Mesenchymal stem cell (in vitro differentiated cells and primary cell): ENCODE data around the gene TMEM151B.

Source experiments
- DNase-seq: peaks from one replicate; pipeline ENCODE4 v3.0.0-alpha.2; 2013
- H2AFZ ChIP-seq: one replicate; pipeline ENCODE4 v1.6.1; 2013; ENCODE audit warnings: low read depth, mild to moderate bottlenecking, control low read depth, inconsistent platforms, low read length, moderate library complexity
- H2AK5ac ChIP-seq: 2 replicates; pipeline ENCODE4 v1.6.1; 2013; ENCODE audit warnings: low read length, moderate library complexity, mild to moderate bottlenecking, inconsistent platforms; ENCODE audit not compliant: severe bottlenecking
- H2BK120ac ChIP-seq: one replicate; pipeline ENCODE4 v1.6.1; 2013; ENCODE audit warnings: low read depth, mild to moderate bottlenecking, inconsistent platforms, low read length, moderate library complexity
- H2BK12ac ChIP-seq, 2 experiments: one replicate each; pipeline ENCODE4 v1.6.1; 2013; ENCODE audit warnings: inconsistent platforms in 2 of 2, low read length in 2 of 2, mild to moderate bottlenecking in 2 of 2, moderate library complexity in 2 of 2, control low read depth in 1 of 2
- H2BK15ac ChIP-seq: one replicate; pipeline ENCODE4 v1.6.1; 2013; ENCODE audit warnings: mild to moderate bottlenecking, low read depth, inconsistent platforms; ENCODE audit not compliant: poor library complexity, severe bottlenecking
- H2BK5ac ChIP-seq: 2 replicates; pipeline ENCODE4 v1.6.1; 2013; ENCODE audit warnings: low read depth, mild to moderate bottlenecking, low read length, control low read depth, inconsistent platforms; ENCODE audit not compliant: poor library complexity, severe bottlenecking
- H3K14ac ChIP-seq, 2 experiments: one replicate each; pipeline ENCODE4 v1.6.1; 2013; ENCODE audit warnings: inconsistent platforms in 2 of 2, low read length in 2 of 2, control low read depth in 1 of 2, mild to moderate bottlenecking in 1 of 2, moderate library complexity in 1 of 2
- H3K18ac ChIP-seq, 2 experiments: one replicate each; pipeline ENCODE4 v1.6.1; 2013; ENCODE audit warnings: inconsistent platforms in 2 of 2, low read length in 2 of 2, control low read depth in 1 of 2, low read depth in 1 of 2, mild to moderate bottlenecking in 1 of 2
- H3K23ac ChIP-seq, 2 experiments: one replicate each; pipeline ENCODE4 v1.6.1; 2013; ENCODE audit warnings: inconsistent platforms in 2 of 2, low read length in 2 of 2, mild to moderate bottlenecking in 2 of 2, moderate library complexity in 2 of 2, control low read depth in 1 of 2
- H3K27ac ChIP-seq: 2 replicates; pipeline ENCODE4 v1.5.1; 2013; ENCODE audit warnings: mild to moderate bottlenecking, moderate library complexity, low read length, control low read depth, inconsistent platforms; ENCODE audit not compliant: poor library complexity, severe bottlenecking
- H3K27me3 ChIP-seq, 2 experiments: 2 replicates each; pipeline versions ENCODE4 v1.6.1 to v1.7.0; 2013; ENCODE audit warnings: low read length in 2 of 2, mild to moderate bottlenecking in 2 of 2, moderate library complexity in 2 of 2, control low read depth in 1 of 2, inconsistent platforms in 1 of 2; ENCODE audit not compliant: control insufficient read depth in 1 of 2, insufficient read depth in 1 of 2
- H3K36me3 ChIP-seq, 2 experiments: 2 replicates each; pipeline versions ENCODE4 v1.6.1 to v1.7.0; 2013; ENCODE audit warnings: low read length in 2 of 2, control low read depth in 1 of 2, inconsistent platforms in 1 of 2, low read depth in 1 of 2, mild to moderate bottlenecking in 1 of 2; ENCODE audit not compliant: insufficient read depth in 2 of 2, control insufficient read depth in 1 of 2
- H3K4ac ChIP-seq, 2 experiments: one replicate each; pipeline ENCODE4 v1.6.1; 2013; ENCODE audit warnings: inconsistent platforms in 2 of 2, low read length in 2 of 2, mild to moderate bottlenecking in 2 of 2, moderate library complexity in 2 of 2, control low read depth in 1 of 2, low read depth in 1 of 2
- H3K4me1 ChIP-seq: 2 replicates; pipeline ENCODE4 v1.6.1; 2013; ENCODE audit warnings: low read depth, low read length, control low read depth; ENCODE audit not compliant: control insufficient read depth, insufficient read depth
- H3K4me2 ChIP-seq: 2 replicates; pipeline ENCODE4 v1.6.1; 2013; ENCODE audit warnings: low read length, mild to moderate bottlenecking, inconsistent platforms; ENCODE audit not compliant: poor library complexity, severe bottlenecking
- H3K4me3 ChIP-seq, 2 experiments: 2 replicates each; pipeline versions ENCODE4 v1.5.1 to v1.7.0; 2013; ENCODE audit warnings: low read length in 2 of 2, mild to moderate bottlenecking in 2 of 2, control low read depth in 1 of 2, low read depth in 1 of 2; ENCODE audit not compliant: insufficient read depth in 1 of 2
- H3K79me1 ChIP-seq: replicated peaks from 2 replicates; pipeline ENCODE4 v1.6.1; 2013; ENCODE audit warnings: mild to moderate bottlenecking, control low read depth, low read length, inconsistent platforms; ENCODE audit not compliant: poor library complexity, severe bottlenecking
- H3K9ac ChIP-seq: 2 replicates; pipeline ENCODE4 v1.7.0; 2013; ENCODE audit warnings: mild to moderate bottlenecking, low read length, moderate library complexity
- H3K9me3 ChIP-seq: 2 replicates; pipeline ENCODE4 v1.7.0; 2013; ENCODE audit warnings: mild to moderate bottlenecking, low read length; ENCODE audit not compliant: control insufficient read depth
- H4K8ac ChIP-seq: one replicate; pipeline ENCODE4 v1.6.1; 2013; ENCODE audit warnings: inconsistent platforms, mild to moderate bottlenecking, low read length, moderate library complexity
- H4K91ac ChIP-seq: one replicate; pipeline ENCODE4 v1.6.1; 2013; ENCODE audit warnings: mild to moderate bottlenecking, low read length, inconsistent platforms
- WGBS: methylation state at CpG from one replicate; pipeline ENCODE4 v1.1.7; 2013; ENCODE audit warnings: mixed read lengths; 5-methylcytosine and 5-hydroxymethylcytosine counted together

TMEM151B gene

DNA sequence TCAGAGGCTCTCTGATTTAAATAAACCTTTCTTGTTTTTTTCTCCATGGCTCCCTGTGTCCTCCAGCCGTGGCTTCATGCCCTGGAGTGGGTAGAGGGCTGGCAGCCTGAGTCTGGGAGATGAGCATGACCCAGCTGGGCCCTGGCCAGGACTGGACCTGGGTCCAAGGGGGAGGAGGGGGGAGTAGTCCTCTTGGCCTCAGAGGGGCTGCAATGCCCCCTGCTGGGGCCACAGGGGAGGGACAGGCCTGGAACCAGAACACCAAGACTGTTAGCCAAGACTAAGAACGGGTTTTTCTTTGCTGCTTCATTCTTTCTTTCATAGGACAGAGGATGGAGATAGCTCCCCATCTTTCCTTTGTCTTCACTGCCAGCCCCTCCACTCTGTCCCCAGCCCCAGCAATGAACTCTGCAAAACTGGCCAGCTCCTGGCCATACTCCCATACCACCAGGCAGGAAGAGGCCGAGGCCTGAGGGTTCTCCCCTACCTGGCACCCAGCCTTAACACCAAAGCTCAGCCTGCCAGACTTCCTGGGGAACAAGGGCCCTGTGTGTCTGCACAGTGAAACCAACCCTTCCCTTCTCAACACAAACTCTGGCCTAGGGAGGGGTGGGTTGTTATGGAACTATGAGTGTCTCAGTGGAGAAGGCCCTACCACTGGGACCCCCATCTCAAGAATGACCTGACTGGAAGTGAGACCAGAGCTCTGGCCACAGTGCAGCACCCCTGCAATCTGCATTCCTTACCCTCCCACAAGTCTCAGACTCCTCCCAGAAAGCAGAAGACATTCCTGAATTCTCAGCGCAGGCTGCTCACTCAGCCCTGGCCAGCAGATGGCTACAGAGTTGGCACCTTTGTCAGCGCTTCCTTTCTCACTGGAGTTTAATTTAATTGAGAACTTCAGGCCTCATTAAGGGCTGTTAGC, 35.9 kb upstream of the TMEM151B start:
- WGBS, result 47% methylated on average over 5 of the region's 5 CpGs
- Histone ChIP-seq H2BK15ac (no peak overlapping the region), H3K79me1 (peaks cover 2% of the 10 kb centered on the region), H3K18ac (peak overlapping the region; percentile 3 to 44), H3K23ac (no peak overlapping the region), H3K4me3 (no peak overlapping the region), H4K8ac (peak overlapping the region; percentile 30), H3K27ac (peak overlapping the region; percentile 74), H3K4me1 (peaks cover 25% of the 10 kb centered on the region), H2AK5ac (peak overlapping the region; percentile 44), H3K27me3 (no peaks in the 10 kb centered on the region), H3K14ac (peak overlapping the region in 1 of 2 experiments; percentile 4), H3K9ac (peak overlapping the region; percentile 58), H2AFZ (no peak overlapping the region), H2BK120ac (no peak overlapping the region), H3K36me3 (peaks cover 14 to 42% of the 10 kb centered on the region in 2 experiments), H3K9me3 (no peaks in the 10 kb centered on the region), H2BK12ac (peak overlapping the region; percentile 7 to 27), H3K4me2 (no peak overlapping the region), H2BK5ac (peak overlapping the region; percentile 25), H4K91ac (peak overlapping the region; percentile 2), H3K4ac (peak overlapping the region in 1 of 2 experiments; percentile 13)
- DNase-seq, result peak; percentile 75

DNA sequence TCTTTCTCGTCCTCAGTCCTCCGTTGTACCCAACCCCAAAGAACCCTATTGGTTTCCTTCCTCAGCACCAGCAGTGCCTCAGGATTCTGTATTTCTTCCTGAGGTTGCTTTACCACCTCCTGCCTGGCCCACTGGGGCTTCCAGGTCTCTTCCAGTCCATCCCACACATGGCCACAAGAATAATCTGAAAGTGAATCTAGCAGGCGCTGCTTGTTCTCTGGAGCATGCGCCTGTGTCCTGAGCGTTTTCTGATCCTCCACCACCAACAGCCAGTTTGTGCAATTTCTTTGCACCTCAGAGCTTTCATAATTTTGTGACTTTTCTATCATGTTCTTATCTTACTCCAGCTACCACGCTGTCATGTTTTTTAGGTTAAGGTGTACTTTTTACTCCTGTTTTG, 35.0 kb upstream of the TMEM151B start:
- H4K8ac ChIP-seq, result no peak overlapping the region
- no peak overlapping the region for H3K14ac ChIP-seq
- peak overlapping the region; percentile 21 for H2BK15ac ChIP-seq
- H3K18ac ChIP-seq, result no peak overlapping the region
- peak overlapping the region; percentile 25 for H2BK5ac ChIP-seq
- DNase-seq, result no peak
- no peaks in the 10 kb centered on the region for H3K27me3 ChIP-seq
- no peak overlapping the region for H2BK12ac ChIP-seq
- no peak overlapping the region for H3K4ac ChIP-seq
- no peak overlapping the region for H3K4me3 ChIP-seq
- peak overlapping the region; percentile 20 for H2AK5ac ChIP-seq
- H3K36me3 ChIP-seq, result peaks cover 14 to 33% of the 10 kb centered on the region in 2 experiments
- 89% methylated on average over 5 of the region's 6 CpGs for WGBS
- H2AFZ ChIP-seq, result no peak overlapping the region
- H4K91ac ChIP-seq, result no peak overlapping the region
- no peak overlapping the region for H3K23ac ChIP-seq
- no peaks in the 10 kb centered on the region for H3K9me3 ChIP-seq
- peaks cover 25% of the 10 kb centered on the region for H3K4me1 ChIP-seq
- peak overlapping the region; percentile 40 for H3K9ac ChIP-seq
- H3K79me1 ChIP-seq, result peaks cover 2% of the 10 kb centered on the region
- no peak overlapping the region for H2BK120ac ChIP-seq
- H3K27ac ChIP-seq, result peak overlapping the region; percentile 74
- H3K4me2 ChIP-seq, result peak overlapping the region; percentile 1

DNA sequence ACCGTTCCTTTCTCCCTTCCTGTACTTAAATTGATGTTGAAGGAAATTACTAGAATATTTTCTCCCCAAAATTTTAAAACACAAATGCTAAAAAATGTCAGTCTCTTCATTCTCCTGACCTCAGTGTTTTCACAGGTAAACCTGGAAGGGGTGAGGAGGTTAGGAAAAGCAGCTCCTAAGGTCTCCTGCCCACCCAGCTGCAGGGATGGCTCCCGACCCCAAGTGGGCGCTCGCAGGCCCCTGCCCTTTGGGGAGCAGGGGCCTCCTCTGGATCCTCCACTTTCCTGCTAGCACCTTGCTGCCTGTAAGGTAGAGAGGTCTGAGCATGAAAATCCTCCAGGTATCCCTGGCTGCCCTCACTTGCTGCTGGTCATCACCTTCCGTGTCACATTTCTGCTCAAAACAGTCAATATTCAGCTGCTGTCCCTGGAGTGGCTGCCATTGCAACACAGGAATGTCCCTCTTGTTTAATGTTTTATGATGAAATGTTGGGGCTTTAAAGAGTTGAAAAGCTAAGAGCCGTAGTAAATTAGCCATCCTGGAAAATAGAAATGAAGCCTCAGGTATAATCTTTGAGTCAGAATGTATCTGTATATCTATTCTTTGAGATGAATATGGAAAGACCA, 34.2 kb upstream of the TMEM151B start:
- no peak overlapping the region for H3K27ac ChIP-seq
- WGBS, result 98% methylated on average over 5 of the region's 6 CpGs

More for the DNA sequence above, 34.2 kb upstream of the TMEM151B start:
- H3K4me1 ChIP-seq, result peaks cover 25% of the 10 kb centered on the region
- no peak overlapping the region for H2BK5ac ChIP-seq
- no peak overlapping the region for H3K4me3 ChIP-seq
- peak overlapping the region; percentile 25 for H2AK5ac ChIP-seq
- no peak overlapping the region for H3K23ac ChIP-seq
- H4K91ac ChIP-seq, result no peak overlapping the region
- no peaks in the 10 kb centered on the region for H3K9me3 ChIP-seq
- no peak overlapping the region for H3K14ac ChIP-seq
- no peak overlapping the region for H2BK120ac ChIP-seq
- H3K4me2 ChIP-seq, result no peak overlapping the region
- H3K9ac ChIP-seq, result no peak overlapping the region
- H2BK12ac ChIP-seq, result no peak overlapping the region
- peaks cover 2% of the 10 kb centered on the region for H3K79me1 ChIP-seq
- no peaks in the 10 kb centered on the region for H3K27me3 ChIP-seq
- no peak overlapping the region for H2AFZ ChIP-seq
- no peak overlapping the region for H2BK15ac ChIP-seq
- DNase-seq, result no peak
- no peak overlapping the region for H3K4ac ChIP-seq
- H3K18ac ChIP-seq, result no peak overlapping the region
- no peak overlapping the region for H4K8ac ChIP-seq
- peaks cover 12 to 26% of the 10 kb centered on the region in 2 experiments for H3K36me3 ChIP-seq
